Smooth muscle cell of the umbilical artery (primary cell): Measurements from ENCODE around the gene OR2AJ1. TPM values are rescaled to one million over a fixed set of nuclear protein-coding genes. Genes with fewer than 3 reads are reported as not detected.

Experiments used
- total RNA-seq: library from RNA; depleted of rRNA; stranded (reverse); fragments of >200 nt; gene quantifications from 2 replicates; pipeline ENCODE4 v1.2.3, GENCODE V29; 2014

The OR2AJ1 gene, protein sequence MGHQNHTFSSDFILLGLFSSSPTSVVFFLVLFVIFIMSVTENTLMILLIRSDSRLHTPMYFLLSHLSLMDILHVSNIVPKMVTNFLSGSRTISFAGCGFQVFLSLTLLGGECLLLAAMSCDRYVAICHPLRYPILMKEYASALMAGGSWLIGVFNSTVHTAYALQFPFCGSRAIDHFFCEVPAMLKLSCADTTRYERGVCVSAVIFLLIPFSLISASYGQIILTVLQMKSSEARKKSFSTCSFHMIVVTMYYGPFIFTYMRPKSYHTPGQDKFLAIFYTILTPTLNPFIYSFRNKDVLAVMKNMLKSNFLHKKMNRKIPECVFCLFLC
- not detected in 2 replicates for total RNA-seq

DNA sequence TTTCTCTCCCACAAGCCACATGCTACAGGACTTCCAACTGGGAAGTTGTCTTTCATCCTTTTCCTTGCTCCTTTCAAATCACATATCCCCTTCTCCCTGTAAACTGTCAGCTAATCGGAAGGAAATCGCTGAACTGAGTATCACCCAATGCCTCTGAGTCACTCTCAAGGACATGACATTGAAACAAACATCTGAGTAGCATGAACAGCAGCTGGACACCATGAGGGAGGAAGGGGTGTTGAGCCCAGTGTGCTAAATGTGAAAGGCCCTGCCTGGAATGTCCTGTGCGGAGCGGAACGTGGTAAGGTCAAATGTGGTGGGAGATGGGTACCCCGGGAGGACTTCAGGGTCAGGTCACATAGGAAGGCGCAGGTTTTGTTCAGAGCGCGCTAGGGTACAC, at the start of gene OR2AJ1:
TSS of gene OR2AJ1 (plus strand) at position 22 of the 400 bp plus-strand sequence. CDS start 8,880 bp downstream, outside the sequence.

GRCh38 chr1:247895163-247895637, 29.5 kb upstream of the OR2AJ1 start, which contains the start of gene OR2W3:
Gene OR2W3, plus strand, starts transcription at chr1:247895587. Its CDS starts 0 bp downstream, at chr1:247895587.

DNA sequence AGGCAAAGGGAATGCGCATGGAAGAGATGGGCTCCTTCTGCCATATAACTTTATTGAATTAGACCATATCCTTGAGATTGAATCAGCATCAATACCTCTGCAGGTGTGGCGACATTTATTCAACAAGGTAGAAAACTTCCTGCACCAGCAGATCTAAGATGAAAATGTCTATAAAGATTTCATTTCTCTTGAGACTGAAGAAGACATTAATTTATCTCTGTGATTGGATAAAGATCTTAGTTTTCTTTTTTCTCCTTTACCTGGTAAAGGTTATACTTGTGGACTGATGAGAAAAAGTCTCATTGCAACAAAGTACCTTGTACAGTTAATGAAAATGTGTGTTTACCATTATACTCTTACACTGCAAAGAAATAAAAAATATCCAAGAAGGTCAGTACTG, 4.7 kb upstream of the OR2AJ1 start, which contains the start of gene OR2T8:
TSS of gene OR2T8 (plus strand) at position 301 of the 400 bp plus-strand sequence. CDS start 766 bp downstream, outside the sequence.

GRCh38 chr1:247948558-247948957, 23.9 kb downstream of the OR2AJ1 start, which contains the start of gene OR2L8:
Gene OR2L8, plus strand, starts transcription at chr1:247948858. Its CDS starts 0 bp downstream, at chr1:247948858.

DNA sequence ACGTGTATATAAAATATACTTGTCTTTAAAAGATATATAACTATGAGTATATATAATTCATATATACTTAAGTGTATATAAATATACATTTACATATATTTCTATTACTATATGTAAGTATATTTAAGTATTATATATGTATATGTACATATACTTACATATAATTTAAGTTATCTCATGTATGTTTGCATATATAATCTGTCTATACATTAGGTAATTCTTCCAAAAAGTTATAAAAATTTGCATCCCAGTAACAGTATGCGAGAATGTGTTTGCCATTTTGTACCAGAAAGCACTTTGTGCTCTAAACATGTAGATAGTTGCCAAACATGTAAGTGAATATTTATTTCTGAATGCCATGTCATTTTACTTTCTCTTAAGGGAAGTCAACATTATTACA, 40.2 kb downstream of the OR2AJ1 start, which contains the start of gene OR2AK2:
TSS of gene OR2AK2 (plus strand) at position 301 of the 400 bp plus-strand sequence. CDS start 144 bp downstream, outside the sequence.

Other genes starting within 250 kb of the OR2AJ1 start
- not detected in 2 replicates for gene OR13G1, start 245.2 kb upstream of the OR2AJ1 start, total RNA-seq
- not detected in 2 replicates for gene OR6F1, start 208.2 kb upstream of the OR2AJ1 start, total RNA-seq
- gene OR14K1, start 186.3 kb upstream of the OR2AJ1 start, total RNA-seq = not detected in 2 replicates
- not detected in 2 replicates for gene OR14A2, start 176.7 kb upstream of the OR2AJ1 start, total RNA-seq
- not detected in 2 replicates for gene OR1C1, start 164.3 kb upstream of the OR2AJ1 start, total RNA-seq
- gene OR14A16, start 100.8 kb upstream of the OR2AJ1 start, total RNA-seq = not detected in 2 replicates
- gene OR11L1, start 83.0 kb upstream of the OR2AJ1 start, total RNA-seq = not detected in 2 replicates
- gene TRIM58, start 67.7 kb upstream of the OR2AJ1 start, total RNA-seq = 0.05 TPM in 1 of 2 replicates, not detected in the other
- gene OR2W3, start 29.3 kb upstream of the OR2AJ1 start, total RNA-seq = not detected in 2 replicates
- not detected in 2 replicates for gene OR2T8, start 4.6 kb upstream of the OR2AJ1 start, total RNA-seq
- not detected in 2 replicates for gene OR2L8, start 24.0 kb downstream of the OR2AJ1 start, total RNA-seq
- gene OR2AK2, start 40.3 kb downstream of the OR2AJ1 start, total RNA-seq = not detected in 2 replicates
- gene OR2L5, start 88.8 kb downstream of the OR2AJ1 start, total RNA-seq = not detected in 2 replicates
- gene OR2L2, start 105.2 kb downstream of the OR2AJ1 start, total RNA-seq = not detected in 2 replicates
- not detected in 2 replicates for gene OR2L3, start 121.9 kb downstream of the OR2AJ1 start, total RNA-seq
- gene OR2L13, start 170.3 kb downstream of the OR2AJ1 start, total RNA-seq = not detected in 2 replicates
- not detected in 2 replicates for gene OR2M5, start 220.3 kb downstream of the OR2AJ1 start, total RNA-seq
- not detected in 2 replicates for gene OR2M2, start 249.9 kb downstream of the OR2AJ1 start, total RNA-seq